HG03108 (cell line): Measurements from ENCODE around the gene ATF4.

Experiments
- ATAC-seq: cut with Tn5 transposase; IDR thresholded peaks from one replicate; pipeline ENCODE4 v1.9.1; 2021; ENCODE audit warnings: moderate library complexity; ENCODE audit not compliant: unreplicated experiment

The ATF4 gene

DNA sequence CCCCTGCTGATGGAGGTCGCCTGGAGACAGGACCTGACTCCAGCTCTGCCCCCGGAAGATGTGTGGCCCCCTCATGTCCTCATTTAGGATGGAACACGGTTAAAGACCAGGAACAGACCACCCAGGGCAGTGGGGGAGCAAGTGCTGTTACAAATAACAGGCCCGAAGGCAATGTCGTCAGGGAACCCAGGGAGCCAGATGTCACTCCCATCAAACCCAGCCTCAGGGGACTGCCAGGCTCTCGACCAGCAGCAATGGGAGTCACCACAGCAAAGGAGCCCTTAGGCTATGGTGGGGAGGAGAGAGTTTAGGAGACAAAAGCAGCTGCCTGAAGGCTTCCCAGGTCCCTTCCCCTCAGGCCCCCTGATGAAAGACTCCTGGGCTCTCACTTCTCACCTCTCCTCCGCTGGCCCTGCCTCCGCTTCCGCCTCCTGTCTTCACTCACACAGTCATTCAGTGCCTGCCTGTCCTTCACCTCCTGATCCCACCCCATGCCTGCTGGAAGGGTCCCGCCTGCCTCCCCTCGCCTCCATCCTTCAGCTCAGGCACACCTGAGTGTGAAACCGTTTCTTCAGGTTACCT lies 7.8 kb downstream of the ATF4 start:
- ATAC-seq: no peak

DNA sequence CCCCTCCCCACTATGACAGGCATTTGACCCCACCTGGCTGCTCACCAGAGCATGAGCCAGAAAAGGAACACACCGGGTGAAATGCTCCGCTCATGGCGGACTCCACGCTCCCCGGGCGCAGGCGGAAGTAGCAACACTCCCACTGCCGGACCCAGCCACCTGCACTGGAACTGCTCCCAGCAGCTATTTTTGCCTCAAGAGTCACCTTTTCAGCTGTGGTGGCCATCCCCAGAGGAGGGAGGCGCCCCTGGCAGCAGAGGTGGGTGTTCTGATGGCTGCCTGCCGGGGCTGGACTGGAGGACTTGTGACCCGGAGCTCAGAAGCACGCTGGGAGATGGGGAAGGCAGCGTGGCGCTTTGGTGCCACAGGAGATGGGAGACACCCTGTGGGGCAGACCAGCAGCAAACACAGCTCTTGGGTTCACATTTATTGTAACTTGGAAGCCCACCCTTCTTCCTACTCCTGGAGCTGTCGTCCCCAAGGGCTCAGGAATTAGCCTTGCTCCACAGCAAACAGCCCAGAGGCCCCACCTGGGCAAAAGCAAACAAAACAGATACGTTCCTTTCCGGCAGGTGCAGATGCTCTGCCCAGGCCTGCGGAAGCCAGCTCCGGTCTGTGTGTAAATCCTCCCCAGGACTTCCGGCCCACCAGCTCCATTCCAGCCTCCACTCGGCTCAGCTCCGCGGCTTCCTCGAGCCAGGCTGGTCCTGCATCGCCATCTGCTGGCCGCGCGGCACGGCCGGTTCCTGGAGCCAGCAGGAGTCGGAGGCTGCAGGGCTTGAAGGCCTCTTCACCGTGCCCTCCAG lies 8.5 kb downstream of the ATF4 start:
- peak; percentile 22 for ATAC-seq

DNA sequence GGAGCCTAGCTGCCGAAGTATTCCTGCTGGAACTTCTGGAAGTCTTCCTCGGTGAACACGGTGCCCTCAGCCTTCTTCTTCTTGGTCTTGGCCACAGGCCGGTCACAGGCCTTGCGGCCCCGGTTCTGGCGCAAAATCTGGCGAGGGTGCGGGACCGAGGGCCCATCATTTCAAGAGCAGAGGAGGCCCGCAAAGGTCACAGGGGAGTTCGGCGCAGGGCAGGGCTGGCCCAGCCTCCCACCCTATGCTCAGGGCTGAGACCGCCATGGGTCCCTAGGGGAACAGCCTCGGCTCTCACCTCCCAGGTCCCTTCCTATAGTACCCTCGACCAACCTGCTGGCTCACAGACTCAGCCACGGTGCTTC lies 9.1 kb downstream of the ATF4 start:
- ATAC-seq: no peak

DNA sequence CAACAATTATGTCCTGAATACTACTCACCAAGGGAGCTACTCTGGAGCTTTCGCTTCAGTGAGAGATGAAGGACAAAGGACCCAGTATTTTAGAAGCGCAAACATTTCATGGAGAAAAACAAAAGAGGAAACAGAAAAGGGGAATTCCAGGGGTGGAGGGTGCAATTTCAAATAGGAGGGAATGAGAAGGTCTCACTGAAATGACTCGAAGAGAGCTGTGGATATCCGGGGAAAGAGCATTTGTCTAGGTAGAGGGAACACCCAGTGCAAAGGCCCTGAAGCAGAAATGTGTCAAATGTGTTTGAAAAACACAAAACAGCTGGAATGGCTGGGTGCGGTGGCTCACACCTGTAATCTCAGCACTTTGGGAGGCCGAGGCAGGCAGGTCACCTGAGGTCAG lies 9.8 kb downstream of the ATF4 start:
- ATAC-seq: no peak

DNA sequence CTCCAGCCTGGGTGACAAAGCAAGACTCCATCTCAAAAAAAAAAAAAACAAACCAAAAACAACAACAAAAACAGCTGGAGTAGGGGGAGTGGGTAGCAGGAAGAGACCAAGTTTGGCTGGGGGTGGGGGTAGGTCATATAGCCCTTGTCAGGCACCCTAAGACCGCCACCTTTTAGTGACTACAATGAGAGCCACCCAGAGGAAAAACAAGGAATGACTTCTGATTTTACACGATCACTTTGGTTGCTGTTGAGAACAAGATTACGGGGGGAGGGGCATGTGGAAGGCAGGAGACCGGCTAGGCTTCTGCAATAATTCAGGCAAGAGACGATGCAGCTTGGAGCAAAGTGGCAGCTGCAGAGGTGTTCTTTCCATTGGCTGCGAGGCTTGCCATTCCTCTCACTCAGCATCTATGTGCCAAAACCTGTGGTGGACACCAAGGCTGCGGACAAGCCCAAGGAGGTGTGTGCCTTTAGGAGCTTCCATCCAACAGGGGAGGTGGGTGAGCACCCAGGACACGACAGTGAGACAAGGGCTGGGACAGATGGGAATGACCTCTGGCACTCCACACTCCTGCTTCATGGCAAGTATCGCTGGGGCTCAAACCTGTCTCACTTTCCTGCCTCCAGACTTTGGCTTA lies 10.4 kb downstream of the ATF4 start:
- ATAC-seq: no peak

DNA sequence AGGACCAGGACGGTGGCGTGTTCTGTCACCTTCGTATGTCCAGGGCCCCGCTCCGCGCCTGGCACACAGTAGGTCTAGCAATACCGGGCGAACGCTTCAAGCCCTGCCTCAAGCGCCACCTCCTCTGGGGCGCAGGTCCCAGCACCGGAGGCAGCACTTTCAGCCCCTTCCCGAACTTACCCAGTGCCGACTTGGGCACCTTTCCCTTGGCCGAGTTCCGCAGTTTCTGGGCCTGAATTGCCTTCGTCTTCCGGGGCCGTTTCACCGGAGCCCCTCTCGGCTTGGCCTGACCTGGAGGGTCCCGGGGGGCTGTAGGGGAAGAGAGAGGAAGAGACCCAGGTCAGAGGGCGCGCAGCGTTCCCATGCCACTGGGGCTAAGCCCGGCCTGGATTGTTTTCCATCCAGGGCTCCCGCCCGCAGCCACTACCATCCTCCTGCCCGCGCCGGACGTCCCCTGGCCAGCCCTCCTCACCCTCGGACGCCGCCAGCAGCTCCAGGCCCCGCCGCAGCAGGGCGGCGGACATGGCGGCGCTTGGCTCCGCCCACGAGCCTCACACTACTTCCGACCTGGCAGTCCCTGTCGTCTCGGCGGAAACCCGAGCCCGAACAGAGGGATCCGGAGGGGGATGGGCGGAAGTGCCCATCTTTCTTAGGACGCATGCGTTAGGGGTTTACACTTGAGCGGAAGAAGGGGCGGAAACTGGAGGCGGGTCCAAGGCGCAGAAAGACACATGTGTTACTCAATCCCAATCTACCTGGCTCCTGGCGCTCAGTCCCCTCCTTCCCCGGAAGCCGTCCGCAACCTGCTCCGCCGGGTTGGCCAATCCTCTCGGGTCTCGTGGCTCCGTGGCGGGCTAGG lies 12.1 kb downstream of the ATF4 start, which contains the start of gene RPS19BP1:
RPS19BP1 (minus strand) TSS at position 534 of the 859 bp plus-strand sequence; CDS start at position 524, 10 bp downstream.
- ATAC-seq: peak; percentile 65

DNA sequence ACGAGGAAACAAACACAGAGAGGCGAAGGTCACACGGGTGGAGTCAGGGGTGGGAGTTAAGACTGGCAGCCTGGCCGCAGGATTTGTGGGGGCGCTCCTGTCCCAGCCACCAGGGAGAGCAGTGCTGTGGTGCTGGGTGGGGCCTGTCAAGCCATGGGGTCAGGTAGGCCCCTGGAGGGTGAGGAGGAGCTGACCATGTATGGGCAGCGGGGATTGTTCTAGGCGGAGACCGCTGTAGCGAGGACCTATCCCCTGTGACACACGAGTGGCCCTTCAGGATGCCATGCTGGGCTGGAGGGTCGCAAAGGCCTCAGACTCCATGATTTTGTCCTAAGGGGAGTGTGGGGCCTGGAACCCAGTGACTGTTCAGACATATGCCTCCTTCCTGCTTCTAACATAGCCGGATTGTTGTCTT lies 13.7 kb downstream of the ATF4 start:
- ATAC-seq: no peak

DNA sequence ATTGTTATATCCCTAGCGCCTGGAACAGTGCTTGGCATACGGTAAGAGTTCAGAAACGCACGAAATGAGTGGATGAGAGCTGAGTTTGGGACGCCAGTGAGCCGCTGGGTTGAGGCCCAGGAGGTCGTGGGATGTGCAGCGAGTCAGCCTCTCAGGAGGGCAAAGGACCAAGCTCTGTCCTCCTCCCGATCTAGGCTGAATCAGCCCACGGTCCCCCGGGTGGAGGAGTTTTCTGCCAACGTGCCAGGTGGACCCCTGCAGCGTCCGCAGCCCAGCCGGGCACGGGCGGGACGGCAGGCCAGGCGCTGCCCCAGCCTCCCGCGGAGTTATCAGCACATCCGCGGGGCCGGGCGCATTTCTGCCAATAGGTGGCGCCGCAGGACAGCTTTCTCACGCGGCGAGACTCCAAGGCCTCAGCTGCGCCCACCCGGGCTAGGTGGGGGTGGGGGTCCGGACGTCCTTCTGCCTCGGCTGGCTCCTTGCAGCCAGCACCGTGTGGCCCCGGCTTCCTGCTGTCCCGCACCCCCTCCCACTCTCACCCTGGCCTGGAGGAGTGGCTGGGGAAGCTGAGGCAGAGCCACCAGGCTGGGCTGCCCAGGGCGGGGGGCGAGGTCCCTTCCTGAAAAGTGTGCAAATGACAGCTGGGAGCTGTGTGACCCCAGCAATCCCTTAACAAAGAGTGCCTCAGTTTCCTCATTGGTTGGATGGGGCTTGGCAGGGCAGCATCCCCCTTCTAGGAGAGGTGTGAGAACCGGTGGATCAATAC lies 14.4 kb downstream of the ATF4 start:
- no peak for ATAC-seq

DNA sequence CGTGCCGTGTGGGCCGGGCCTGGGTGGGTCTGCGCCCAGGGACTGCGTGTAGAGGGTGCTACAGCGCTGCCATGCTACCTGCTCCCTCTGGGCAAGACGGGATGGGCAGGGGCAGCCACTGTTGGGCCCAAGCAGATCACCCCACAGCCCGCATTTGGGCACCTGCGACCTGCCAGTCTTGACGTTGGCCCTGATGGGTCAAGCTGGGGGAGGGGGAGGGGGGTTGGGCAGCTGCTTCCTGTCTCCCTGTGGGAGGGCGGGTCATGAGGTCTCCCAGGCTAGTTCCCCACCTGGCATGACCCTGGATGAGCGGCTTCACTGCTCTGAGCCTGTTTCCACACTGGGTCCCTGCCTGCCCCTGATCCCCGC lies 15.0 kb downstream of the ATF4 start:
- ATAC-seq: no peak

DNA sequence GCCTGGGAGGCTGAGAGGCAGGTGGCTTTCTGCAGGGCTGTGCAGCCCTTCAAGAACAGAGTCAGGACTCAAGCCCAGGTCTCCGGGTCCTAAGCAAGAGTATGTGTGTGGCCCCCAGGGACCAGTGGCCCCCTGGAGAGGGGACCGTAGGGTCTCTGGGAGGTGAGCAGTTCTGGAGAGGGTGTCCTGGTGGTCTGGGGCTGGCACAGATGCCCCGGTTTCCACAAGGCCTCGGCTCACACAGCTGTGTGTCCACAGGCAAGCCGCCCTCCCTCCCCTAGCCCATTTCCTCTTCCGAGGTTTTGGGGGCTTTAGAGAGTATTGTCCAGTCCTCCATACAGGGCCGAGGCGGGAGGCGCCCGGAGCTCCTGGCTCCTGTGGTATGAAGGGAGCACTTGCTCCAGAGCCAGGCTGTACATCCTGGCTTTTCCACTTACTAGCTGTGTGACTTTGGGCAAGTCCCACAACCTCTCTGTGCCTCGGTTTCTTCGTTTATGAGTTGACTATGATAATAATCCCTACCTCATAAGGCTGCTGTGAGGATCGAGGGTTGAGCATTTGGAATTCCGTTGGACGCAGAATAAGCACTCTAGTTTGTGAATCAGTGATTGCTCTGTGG lies 15.6 kb downstream of the ATF4 start:
- ATAC-seq: no peak

DNA sequence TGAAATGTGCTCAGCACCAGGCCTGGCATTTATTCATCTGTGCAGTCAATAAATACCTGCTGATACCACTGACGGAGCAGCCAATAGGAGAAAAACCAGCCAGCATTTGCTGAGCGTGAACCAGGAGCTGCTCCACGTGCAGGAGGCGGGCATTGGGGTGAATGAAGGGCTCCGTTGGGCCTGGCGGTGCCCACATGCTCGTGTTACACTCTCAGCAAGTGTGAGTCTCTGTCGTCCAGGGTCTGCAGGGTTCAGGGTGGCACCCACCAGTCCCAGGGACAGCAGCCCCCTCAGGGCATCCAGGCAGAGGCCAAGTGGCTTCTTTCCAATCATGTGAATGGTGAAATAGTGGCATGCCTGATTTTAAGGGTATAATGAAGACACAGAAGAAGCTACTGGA lies 16.3 kb downstream of the ATF4 start:
- ATAC-seq: no peak

DNA sequence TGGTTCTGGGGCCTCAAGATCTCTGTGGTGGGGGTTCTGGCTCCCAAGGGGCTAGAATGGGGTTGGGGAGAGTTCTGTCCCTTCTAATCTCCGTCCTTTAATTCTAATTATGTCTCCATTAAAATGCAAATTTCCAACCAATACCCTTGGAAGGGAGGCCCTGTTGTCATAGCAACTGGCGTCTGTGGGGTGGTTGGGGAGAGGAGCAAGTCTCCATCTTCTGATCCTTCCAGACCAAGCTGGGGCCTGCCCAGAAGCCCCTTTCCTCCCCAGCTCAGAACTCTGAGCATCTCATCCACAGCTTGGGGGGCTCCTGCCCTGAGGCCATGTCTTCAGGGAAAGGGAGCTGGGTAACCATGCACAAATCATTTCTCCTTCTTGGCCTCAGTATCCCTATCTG lies 17.6 kb downstream of the ATF4 start:
- ATAC-seq: no peak

DNA sequence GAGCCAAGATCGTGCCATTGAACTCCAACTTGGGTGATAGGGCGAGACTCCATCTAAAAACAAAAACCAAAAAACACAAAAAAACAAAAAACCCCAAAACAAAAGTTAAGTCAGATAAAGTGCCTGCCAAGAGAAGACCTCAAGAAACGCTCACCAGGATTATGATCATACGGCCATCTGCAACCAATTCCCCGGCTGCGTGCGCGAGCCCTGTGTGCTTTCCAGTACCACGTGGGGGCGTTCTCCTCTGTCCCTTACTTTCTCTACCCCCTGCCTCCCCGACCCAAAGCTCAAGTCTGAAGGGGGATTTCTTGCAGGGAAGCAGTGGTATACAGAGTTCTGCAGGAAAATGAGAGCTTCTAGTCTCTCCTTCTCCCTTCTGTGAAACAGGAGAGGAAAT lies 22.7 kb downstream of the ATF4 start:
- no peak for ATAC-seq

DNA sequence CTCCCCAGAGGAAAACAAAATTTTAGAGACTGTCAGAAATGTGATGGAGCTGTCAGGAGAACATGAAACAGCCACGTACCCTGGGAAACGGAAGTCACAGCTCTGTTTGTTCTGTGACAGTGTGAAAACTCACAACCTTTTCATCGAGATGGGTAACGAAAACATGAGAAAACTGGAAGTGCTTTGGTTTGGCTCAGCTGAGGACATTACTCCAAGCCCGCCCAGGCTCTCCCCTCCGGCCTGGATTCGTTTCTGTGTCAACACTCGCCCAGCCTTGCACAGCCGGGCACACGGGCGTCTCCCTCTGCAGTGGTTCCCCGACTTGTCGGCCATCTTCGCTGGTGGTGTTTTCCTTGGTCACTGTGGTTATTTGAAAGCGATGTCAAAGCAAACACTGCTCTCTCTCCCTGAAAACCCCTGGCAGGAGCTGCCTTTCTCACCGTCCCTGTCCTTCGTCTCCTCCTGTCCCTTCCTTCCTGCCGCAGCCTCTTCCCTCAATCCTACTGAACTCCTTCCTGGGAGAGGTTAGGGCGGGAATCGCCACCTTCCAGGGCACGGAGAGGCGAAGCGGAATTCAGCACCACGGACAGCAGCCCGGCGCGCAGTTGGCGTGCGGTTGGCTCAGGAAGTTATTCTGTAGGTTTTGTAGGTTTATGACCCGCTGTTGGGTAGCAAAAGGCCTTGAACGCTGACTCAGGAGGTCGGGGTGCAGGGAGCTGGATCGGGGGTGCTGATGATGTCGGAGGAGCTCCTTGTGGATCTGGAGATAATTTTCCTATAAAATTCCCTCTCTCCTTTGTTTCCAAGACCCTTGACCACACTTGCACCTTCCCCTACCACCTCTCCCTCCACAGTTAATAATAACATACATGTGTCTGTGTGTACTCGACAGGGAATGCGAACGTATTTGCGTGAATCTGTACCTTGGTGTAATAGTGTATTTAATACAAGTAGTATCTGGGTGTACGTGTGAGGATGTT lies 25.3 kb downstream of the ATF4 start:
- no peak for ATAC-seq

DNA sequence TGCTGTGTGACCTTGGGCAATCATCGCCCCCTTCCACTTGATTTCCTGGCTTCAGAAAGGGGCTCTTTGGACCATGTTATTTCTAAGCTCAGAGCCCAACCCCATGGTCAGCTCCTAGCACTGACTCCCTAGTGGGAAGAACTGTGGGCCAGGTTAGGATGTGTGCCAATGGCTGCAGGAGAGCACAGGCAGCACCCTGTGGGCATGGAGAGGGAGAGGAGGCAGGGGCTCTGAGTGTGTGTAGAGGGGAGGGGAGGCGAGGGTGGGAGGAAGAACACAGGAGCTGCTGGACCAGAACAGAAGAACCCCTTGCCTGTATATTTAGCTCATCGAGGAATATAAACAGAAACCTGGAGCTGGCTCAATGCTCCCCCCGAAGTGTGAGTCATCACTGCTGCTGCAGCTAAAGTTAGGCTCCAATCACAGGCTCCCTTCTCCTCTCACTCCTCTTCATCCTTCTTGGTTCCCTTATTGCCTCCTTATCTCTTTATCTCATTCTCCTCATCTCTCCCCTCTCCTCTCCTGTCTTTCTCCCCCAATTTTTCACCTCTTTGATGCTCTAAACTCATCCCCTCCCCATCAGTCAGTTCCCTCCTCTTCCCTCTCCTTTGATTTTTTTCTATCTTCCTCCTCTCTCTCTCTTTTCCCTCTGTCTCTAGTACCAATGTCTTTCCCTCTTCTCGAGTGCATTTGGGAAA lies 26.7 kb downstream of the ATF4 start:
- ATAC-seq: no peak

DNA sequence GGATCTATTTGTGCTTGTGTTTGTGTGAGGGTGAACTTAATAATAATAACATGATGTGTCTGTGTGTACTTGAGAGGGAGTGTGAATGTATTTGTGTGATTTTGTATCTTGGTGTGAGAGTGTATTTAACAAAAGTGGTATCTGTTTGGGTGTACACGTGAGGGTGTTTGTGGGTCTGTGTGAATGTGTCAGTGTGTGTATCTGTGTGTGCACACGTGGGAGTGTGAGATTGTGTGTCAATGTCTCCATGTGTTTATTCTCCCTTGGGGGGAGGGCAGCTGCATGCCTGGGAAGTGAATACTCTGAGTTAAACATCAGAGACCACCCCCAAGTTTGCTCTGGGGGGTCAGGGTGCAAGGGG lies 27.2 kb downstream of the ATF4 start:
- no peak for ATAC-seq

DNA sequence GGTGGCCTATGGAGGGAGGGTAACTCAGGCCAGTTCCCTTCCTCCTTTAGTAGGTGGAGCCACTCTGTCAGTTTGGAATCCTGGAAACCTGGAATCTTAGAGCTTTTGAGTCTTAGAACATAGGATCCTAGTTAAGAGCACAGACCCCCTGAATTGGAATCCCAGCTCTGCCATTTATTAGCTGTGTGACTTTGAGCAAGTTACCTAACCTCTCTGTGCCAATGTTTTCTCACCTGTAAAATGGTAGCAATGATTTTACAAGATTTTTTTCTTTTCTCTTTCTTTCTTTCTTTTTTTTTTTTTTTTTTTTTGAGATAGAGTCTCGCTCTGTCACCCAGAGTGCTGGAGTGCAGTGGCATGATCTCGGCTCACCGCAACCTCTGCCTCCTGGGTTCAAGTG lies 33.1 kb downstream of the ATF4 start:
- no peak for ATAC-seq

DNA sequence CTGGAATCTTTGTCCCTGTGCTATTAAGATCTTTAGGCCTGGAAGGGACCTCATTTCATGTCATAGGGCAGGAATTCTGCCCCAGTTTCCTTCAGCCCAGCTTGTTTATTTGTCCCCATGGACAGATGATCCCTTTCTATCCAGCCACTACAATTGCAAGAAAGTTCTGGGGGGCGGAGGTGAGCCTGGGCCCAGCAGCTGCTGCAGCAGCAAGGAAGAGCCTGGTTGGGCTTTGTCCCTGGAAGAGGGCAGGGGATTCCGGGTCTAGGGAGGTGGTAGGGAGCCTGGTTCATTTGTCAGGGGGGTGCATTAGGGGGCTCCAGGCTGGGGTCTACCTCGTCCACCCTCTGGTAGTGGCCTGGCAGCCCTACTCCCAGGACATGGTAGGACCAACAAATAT lies 33.8 kb downstream of the ATF4 start:
- ATAC-seq: no peak
